Inflammatory macrophage (primary cell): Measurements from ENCODE around the gene RGPD6.
"Not testable (repeated sequence)": the region's sequence is repeated elsewhere in the genome, so short reads cannot be mapped to it uniquely, and the experiment has no call there.

ENCODE experiments used
- DNase-seq, 2 donors: peaks; one replicate each; pipeline ENCODE4 v3.0.0-alpha.2; 2020 to 2022

The RGPD6 gene

DNA sequence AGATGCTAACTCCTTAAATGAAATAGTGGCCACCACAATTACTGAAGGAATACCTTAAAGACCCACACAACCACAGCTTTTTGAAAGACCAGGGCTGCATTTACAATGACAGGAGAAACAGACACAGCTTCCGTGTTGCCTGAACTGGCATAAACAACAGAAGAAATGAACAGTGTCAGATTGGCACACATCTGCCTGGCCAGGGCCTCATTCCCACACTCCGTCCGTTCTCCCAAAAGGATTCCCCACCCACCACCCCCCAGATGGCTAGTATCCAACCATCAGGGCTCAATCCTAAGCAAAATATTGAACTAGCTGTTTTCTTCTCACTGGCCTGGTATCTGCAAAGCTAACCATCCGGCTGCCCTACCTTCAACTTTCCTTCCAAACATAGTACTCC lies 96.9 kb downstream of the RGPD6 start:
- DNase-seq = not testable (repeated sequence)

GRCh38 chr2:110477370-110477769 lies 99.7 kb downstream of the RGPD6 start:
- not testable (repeated sequence) for DNase-seq

- not testable (repeated sequence) for DNase-seq
Measured at GRCh38 chr2:110476952-110477351, 100.1 kb downstream of the RGPD6 start.

DNA sequence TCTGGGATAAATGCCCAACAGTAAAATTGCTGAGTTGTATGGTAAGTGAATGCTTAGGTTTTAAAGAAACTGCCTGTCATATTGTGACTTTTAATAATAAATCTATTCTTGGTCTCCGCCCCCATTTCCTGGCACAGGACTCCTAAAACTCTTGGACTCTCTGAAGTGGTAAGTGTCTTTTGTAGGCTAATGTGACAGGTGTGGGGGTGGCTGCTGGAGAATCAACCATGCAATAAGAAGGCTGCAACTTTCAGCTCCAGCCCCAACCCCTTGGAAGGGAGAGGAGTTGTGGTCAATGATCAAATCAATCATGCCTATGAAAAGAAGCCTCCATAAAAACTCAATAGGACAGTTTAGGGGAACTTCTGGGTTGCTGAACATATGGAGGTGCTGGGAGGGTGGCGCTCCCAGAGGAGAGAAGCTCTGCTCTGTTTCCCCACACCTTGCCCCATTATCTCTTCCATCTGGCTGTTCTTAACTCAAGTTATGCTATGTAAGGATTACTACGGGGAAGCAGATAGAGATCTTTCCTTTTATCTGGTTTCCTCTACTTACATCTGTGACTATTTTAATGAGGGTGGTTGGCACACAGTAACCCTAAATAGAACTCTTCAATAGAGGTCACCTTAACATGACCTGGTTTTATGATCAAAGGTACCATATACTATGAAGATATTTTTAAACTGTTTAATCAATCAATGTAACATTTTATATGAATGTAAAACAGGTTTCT lies 101.2 kb downstream of the RGPD6 start:
- DNase-seq = not testable (repeated sequence)

GRCh38 chr2:110474898-110475297 lies 102.1 kb downstream of the RGPD6 start:
- DNase-seq = not testable (repeated sequence)

DNA sequence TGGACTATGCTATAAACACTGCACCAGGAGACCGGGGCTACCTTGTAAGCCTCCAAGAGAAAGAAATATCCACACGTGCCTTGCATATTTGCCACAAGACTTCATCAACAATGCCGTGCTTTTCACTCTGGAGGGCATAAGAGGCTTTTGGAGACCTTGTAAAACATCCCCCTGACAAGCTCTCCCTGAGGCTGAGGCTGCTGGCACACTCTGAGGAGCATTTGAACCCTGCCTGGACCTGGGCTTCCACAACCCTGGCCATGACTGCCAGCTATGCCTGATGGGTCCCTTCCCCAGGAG lies 104.0 kb downstream of the RGPD6 start:
- DNase-seq = not testable (repeated sequence)

- not testable (repeated sequence) for DNase-seq
Measured at GRCh38 chr2:110472171-110473058, 104.6 kb downstream of the RGPD6 start, which contains the start of gene LIMS4. Gene LIMS4 (minus strand): TSS chr2:110472816. CDS start chr2:110472778, 38 bp downstream.

- DNase-seq = not testable (repeated sequence)
Measured at GRCh38 chr2:110468921-110469320, 108.1 kb downstream of the RGPD6 start.

DNA sequence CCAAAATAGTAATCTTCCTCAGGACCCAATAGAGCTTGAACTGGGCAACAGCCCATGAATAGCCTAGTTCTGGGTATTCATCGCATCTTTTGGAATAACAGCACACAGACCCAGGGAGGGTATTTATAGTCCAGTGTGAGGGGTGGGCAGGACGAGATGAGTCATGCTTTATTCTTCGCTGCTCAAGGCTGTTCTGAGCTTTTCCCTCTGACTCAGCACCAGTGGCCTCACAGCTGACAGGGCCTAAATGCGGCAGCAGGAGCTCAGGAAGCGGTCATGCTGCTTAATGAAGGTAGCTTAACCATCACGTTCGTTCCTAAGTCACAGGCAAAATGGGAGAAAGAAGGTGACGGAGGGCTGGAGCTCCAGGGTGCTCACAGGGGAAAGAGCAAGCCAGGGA lies 111.7 kb downstream of the RGPD6 start:
- DNase-seq = not testable (repeated sequence)
